ENCODE results near the gene EML5. TPM values are rescaled to one million over a fixed set of nuclear protein-coding genes. Genes with fewer than 3 reads are reported as not detected.

EML5 gene
- total RNA-seq, 1 donor from 2014 or later: 0.36 TPM

DNA sequence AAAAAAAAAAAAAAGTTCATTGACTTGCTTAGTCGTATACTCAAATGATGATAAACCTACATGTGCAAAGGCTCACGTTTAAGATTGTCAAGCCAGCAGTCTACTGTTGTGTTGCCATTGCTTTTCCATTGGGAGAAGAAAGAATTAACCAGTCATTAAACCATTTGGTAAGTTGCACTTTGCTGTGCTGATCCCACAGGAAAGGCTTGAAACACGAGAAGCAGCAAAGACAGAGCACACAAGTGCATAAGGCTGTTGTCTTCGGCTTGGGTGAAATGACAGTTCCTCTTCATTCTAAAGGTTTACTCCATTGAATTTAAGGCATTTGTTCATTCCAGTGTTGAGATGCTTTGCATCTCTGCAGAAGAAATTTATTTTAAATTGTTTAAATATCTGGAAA is 179.8 kb downstream of the EML5 start:
- Histone ChIP-seq H3K36me3 (peaks cover 53% of the 10 kb centered on the region), H3K4me3 (no peak overlapping the region), H3K4me1 (peaks cover 13% of the 10 kb centered on the region), H3K9me3 (replicated peaks) (no peaks in the 10 kb centered on the region), H3K27me3 (ENCODE audit: low read depth) (no peaks in the 10 kb centered on the region), H3K27ac (replicated peaks) (peak overlapping the region; percentile 21)
- intact Hi-C loops (cut with micrococcal nuclease): no loop called here
- no peak for DNase-seq
- TF ChIP-seq, protein P1, sequence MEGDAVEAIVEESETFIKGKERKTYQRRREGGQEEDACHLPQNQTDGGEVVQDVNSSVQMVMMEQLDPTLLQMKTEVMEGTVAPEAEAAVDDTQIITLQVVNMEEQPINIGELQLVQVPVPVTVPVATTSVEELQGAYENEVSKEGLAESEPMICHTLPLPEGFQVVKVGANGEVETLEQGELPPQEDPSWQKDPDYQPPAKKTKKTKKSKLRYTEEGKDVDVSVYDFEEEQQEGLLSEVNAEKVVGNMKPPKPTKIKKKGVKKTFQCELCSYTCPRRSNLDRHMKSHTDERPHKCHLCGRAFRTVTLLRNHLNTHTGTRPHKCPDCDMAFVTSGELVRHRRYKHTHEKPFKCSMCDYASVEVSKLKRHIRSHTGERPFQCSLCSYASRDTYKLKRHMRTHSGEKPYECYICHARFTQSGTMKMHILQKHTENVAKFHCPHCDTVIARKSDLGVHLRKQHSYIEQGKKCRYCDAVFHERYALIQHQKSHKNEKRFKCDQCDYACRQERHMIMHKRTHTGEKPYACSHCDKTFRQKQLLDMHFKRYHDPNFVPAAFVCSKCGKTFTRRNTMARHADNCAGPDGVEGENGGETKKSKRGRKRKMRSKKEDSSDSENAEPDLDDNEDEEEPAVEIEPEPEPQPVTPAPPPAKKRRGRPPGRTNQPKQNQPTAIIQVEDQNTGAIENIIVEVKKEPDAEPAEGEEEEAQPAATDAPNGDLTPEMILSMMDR (IDR thresholded peaks at IDR 0.05; ENCODE audit: borderline replicate concordance): no peak

DNA sequence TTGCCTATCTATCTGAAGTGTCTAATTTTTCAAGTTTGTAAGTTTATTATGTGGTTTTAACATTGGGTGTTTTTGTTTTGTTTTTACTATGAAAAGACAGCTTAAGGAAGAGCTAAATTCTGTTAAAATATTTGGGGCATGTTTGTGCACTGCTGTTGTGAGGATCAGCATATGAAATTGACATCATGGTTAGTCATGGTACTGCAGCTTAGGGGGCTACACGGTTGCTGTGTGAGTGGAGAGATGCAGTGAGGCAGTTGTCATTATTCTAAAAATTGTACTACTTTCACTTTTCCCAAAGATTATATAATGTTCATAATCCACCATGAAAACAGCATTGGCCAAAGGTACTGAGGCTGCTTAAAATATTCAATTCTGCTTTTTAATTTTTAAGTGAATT is 180.9 kb downstream of the EML5 start:
- H3K9me3 ChIP-seq (replicated peaks): no peaks in the 10 kb centered on the region
- peaks cover 13% of the 10 kb centered on the region for H3K4me1 ChIP-seq
- no peak for DNase-seq
- peaks cover 57% of the 10 kb centered on the region for H3K36me3 ChIP-seq
- TF ChIP-seq, protein P1 (IDR thresholded peaks at IDR 0.05; ENCODE audit: borderline replicate concordance): no peak
- intact Hi-C loops (cut with micrococcal nuclease): no loop called here
- H3K27me3 ChIP-seq (ENCODE audit: low read depth): no peaks in the 10 kb centered on the region
- H3K27ac ChIP-seq (replicated peaks): no peak overlapping the region
- no peak overlapping the region for H3K4me3 ChIP-seq

DNA sequence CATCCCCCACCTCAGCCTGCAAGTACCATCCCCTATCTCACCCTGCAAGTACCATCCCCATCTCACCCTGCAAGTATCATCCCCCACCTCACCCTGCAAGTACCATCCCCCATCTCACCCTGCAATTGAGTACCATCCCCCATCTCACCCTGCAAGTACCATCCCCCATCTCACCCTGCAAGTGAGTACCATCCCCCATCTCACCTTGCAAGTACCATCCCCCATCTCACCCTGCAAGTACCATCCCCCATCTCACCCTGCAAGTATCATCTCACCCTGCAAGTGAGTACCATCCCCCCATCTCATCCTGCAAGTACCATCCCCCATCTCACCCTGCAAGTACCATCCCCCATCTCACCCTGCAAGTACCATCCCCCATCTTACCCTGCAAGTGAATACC is 184.9 kb downstream of the EML5 start:
- H3K9me3 ChIP-seq (replicated peaks): no peaks in the 10 kb centered on the region
- no peaks in the 10 kb centered on the region for H3K4me1 ChIP-seq
- no peaks in the 10 kb centered on the region for H3K27me3 ChIP-seq (ENCODE audit: low read depth)
- DNase-seq: no peak
- H3K36me3 ChIP-seq: peaks cover 92% of the 10 kb centered on the region
- intact Hi-C loops (cut with micrococcal nuclease): no loop called here
- H3K4me3 ChIP-seq: no peak overlapping the region
- no peak overlapping the region for H3K27ac ChIP-seq (replicated peaks)
- TF ChIP-seq, protein P1 (IDR thresholded peaks at IDR 0.05; ENCODE audit: borderline replicate concordance): no peak

GRCh38 chr14:88605594-88605993 is 187.2 kb downstream of the EML5 start:
- H3K4me1 ChIP-seq: no peaks in the 10 kb centered on the region
- peaks cover 88% of the 10 kb centered on the region for H3K36me3 ChIP-seq
- no peaks in the 10 kb centered on the region for H3K27me3 ChIP-seq (ENCODE audit: low read depth)
- TF ChIP-seq, protein P1 (IDR thresholded peaks at IDR 0.05; ENCODE audit: borderline replicate concordance): no peak
- no peak overlapping the region for H3K27ac ChIP-seq (replicated peaks)
- DNase-seq: no peak
- intact Hi-C loops (cut with micrococcal nuclease): no loop called here
- no peak overlapping the region for H3K4me3 ChIP-seq
- no peaks in the 10 kb centered on the region for H3K9me3 ChIP-seq (replicated peaks)

GRCh38 chr14:88604212-88604611 is 188.5 kb downstream of the EML5 start:
- no peaks in the 10 kb centered on the region for H3K4me1 ChIP-seq
- H3K9me3 ChIP-seq (replicated peaks): no peaks in the 10 kb centered on the region
- TF ChIP-seq, protein P1 (IDR thresholded peaks at IDR 0.05; ENCODE audit: borderline replicate concordance): no peak
- intact Hi-C loops (cut with micrococcal nuclease): no loop called here
- H3K4me3 ChIP-seq: no peak overlapping the region
- DNase-seq: no peak
- H3K27ac ChIP-seq (replicated peaks): no peak overlapping the region
- H3K36me3 ChIP-seq: peaks cover 87% of the 10 kb centered on the region
- H3K27me3 ChIP-seq (ENCODE audit: low read depth): no peaks in the 10 kb centered on the region
